ENCODE data around the gene CDC42BPA. TPM values are rescaled to one million over a fixed set of nuclear protein-coding genes. Genes with fewer than 3 reads are reported as not detected.

Gene CDC42BPA
- total RNA-seq, 2 donors from 2014 or later: 30.0 to 34.3 TPM

GRCh38 chr1:226960944-226961765 is 357.1 kb downstream of the CDC42BPA start:
- H3K36me3 Mint-ChIP-seq (ENCODE audit: low read depth): no peaks in the 10 kb centered on the region
- H3K9me3 Mint-ChIP-seq: peaks cover 19% of the 10 kb centered on the region
- H3K4me3 Mint-ChIP-seq: no peak overlapping the region
- Histone ChIP-seq H3K27me3 (ENCODE audit: control insufficient read depth, insufficient read depth, low read length, poor library complexity, severe bottlenecking) (no peaks in the 10 kb centered on the region), H3K4me3 (ENCODE audit: low read length) (no peak overlapping the region), H3K36me3 (ENCODE audit: control insufficient read depth, insufficient read depth, low read length) (no peaks in the 10 kb centered on the region), H3K9me3 (ENCODE audit: control insufficient read depth, low read length) (peaks cover 11% of the 10 kb centered on the region), H3K27ac (ENCODE audit: low read depth, low read length) (no peak overlapping the region), H3K4me1 (ENCODE audit: control insufficient read depth, insufficient read depth, low read length) (no peaks in the 10 kb centered on the region), H3K9ac (ENCODE audit: extremely low read depth, low read length, poor library complexity, severe bottlenecking) (no peak overlapping the region)
- no peak overlapping the region for H3K27ac Mint-ChIP-seq
- no peak for TF ChIP-seq CTCF (conservative IDR thresholded peaks at IDR 0.05)
- no peaks in the 10 kb centered on the region for H3K27me3 Mint-ChIP-seq (ENCODE audit: insufficient read depth)
- 92 to 95% methylated on average over 11 to 13 of the region's 13 CpGs for WGBS, 2 experiments (ENCODE audit: insufficient coverage in 1 of 2, insufficient read length in 1 of 2)
- H3K4me1 Mint-ChIP-seq: no peaks in the 10 kb centered on the region
- DNase-seq: no peak

GRCh38 chr1:226960256-226960655 is 358.0 kb downstream of the CDC42BPA start:
- peaks cover 22% of the 10 kb centered on the region for H3K9me3 Mint-ChIP-seq
- no peaks in the 10 kb centered on the region for H3K4me1 Mint-ChIP-seq
- no peaks in the 10 kb centered on the region for H3K4me1 ChIP-seq (ENCODE audit: control insufficient read depth, insufficient read depth, low read length)
- no peak for TF ChIP-seq CTCF (conservative IDR thresholded peaks at IDR 0.05)
- H3K4me3 Mint-ChIP-seq: no peak overlapping the region
- H3K9ac ChIP-seq (ENCODE audit: extremely low read depth, low read length, poor library complexity, severe bottlenecking): no peak overlapping the region
- no peaks in the 10 kb centered on the region for H3K27me3 Mint-ChIP-seq (ENCODE audit: insufficient read depth)
- no peaks in the 10 kb centered on the region for H3K27me3 ChIP-seq (ENCODE audit: control insufficient read depth, insufficient read depth, low read length, poor library complexity, severe bottlenecking)
- H3K27ac Mint-ChIP-seq: no peak overlapping the region
- DNase-seq: no peak
- no peak overlapping the region for H3K4me3 ChIP-seq (ENCODE audit: low read length)
- H3K36me3 ChIP-seq (ENCODE audit: control insufficient read depth, insufficient read depth, low read length): no peaks in the 10 kb centered on the region
- H3K36me3 Mint-ChIP-seq (ENCODE audit: low read depth): no peaks in the 10 kb centered on the region
- H3K9me3 ChIP-seq (ENCODE audit: control insufficient read depth, low read length): peaks cover 11% of the 10 kb centered on the region
- H3K27ac ChIP-seq (ENCODE audit: low read depth, low read length): no peak overlapping the region
- WGBS, 2 experiments (ENCODE audit: insufficient coverage in 1 of 2, insufficient read length in 1 of 2): 60 to 93% methylated on average over 1 to 4 of the region's 5 CpGs

GRCh38 chr1:226958300-226958699 is 360.0 kb downstream of the CDC42BPA start:
- H3K36me3 Mint-ChIP-seq (ENCODE audit: low read depth): peaks cover 6% of the 10 kb centered on the region
- H3K27me3 Mint-ChIP-seq (ENCODE audit: insufficient read depth): peaks cover 5% of the 10 kb centered on the region
- DNase-seq: peak; percentile 18
- Histone ChIP-seq H3K4me3 (ENCODE audit: low read length) (no peak overlapping the region), H3K9ac (ENCODE audit: extremely low read depth, low read length, poor library complexity, severe bottlenecking) (no peak overlapping the region), H3K9me3 (ENCODE audit: control insufficient read depth, low read length) (peaks cover 11% of the 10 kb centered on the region), H3K27ac (ENCODE audit: low read depth, low read length) (no peak overlapping the region), H3K27me3 (ENCODE audit: control insufficient read depth, insufficient read depth, low read length, poor library complexity, severe bottlenecking) (no peaks in the 10 kb centered on the region), H3K36me3 (ENCODE audit: control insufficient read depth, insufficient read depth, low read length) (no peaks in the 10 kb centered on the region), H3K4me1 (ENCODE audit: control insufficient read depth, insufficient read depth, low read length) (no peaks in the 10 kb centered on the region)
- H3K4me1 Mint-ChIP-seq: no peaks in the 10 kb centered on the region
- no peak for TF ChIP-seq CTCF (conservative IDR thresholded peaks at IDR 0.05)
- no peak overlapping the region for H3K27ac Mint-ChIP-seq
- WGBS, 2 experiments (ENCODE audit: insufficient coverage in 1 of 2, insufficient read length in 1 of 2): 84 to 89% methylated on average over 6 to 13 of the region's 13 CpGs
- peaks cover 31% of the 10 kb centered on the region for H3K9me3 Mint-ChIP-seq
- H3K4me3 Mint-ChIP-seq: no peak overlapping the region
